ENCODE results near the gene PCA3.
"Not testable (repeated sequence)": the region's sequence is repeated elsewhere in the genome, so short reads cannot be mapped to it uniquely, and the experiment has no call there.

PCA3 gene

DNA sequence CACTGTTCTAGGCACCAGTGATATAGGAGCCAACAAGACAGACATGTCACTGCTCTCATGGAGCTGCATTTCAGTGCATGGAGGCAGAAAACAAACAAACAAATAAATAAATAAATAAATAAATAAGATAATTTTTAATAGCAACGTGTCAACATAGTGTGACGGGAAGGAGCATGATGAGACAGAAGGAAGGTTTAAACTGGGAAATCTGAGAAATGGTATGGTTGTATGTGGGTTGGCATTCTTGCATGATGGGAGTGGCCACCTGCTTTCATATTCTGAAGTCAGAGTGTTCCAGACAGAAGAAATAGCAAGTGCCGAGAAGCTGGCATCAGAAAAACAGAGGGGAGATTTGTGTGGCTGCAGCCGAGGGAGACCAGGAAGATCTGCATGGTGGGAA lies at the start of gene PCA3:
Gene PCA3 (plus strand): TSS at position 301 of the 400 bp plus-strand sequence.
- DNase-seq: no peak

DNA sequence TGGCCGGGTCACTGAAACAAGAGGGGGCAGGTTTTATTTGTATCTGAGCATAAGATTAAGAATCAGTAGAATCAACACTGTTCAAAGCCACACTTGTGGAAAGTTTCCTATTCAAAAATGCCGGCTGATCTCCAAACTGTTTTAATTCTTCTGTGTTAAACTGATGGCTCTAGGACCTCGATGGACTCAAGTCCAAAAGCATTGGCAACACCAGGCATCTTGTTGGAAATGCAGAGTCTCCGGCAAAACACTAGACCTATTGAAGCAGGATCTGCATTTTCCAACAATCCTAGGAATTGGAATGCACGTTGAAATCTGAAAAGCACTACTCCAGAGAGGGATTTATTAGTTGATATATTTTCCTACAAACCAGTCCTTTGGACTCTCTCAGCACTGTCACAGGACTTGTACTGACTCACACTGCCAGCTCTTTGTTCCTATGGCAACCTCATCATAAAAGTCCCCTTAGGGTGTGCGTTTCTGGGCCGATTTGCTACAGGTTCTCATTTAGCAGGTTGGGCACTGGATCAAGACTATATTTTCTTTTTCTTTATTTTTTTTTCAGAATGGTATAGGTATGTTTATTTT lies 48.1 kb upstream of the PCA3 start:
- DNase-seq: peak in 14 of 51 donors; percentile 6 to 52 (median 14)

DNA sequence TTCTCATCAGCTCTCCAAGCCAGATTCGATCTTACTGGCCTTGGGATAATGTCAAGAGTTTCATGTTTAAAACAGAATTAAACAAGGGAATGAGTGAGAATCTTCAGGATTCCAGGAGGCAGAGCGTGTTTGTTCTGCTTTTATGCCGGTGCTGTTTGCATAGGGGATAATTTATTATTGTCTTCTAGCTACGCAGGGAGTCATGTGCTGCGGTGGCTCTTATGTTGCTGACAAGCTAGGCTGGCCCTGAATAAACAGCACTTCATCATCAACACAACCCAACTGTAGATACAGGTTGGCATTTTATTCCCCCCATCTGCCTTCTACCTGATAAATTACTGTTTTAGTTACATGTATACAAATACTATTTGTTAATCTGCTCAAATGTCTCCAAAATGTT lies 47.1 kb upstream of the PCA3 start:
- DNase-seq: peak in 1 of 51 donors; percentile 12

DNA sequence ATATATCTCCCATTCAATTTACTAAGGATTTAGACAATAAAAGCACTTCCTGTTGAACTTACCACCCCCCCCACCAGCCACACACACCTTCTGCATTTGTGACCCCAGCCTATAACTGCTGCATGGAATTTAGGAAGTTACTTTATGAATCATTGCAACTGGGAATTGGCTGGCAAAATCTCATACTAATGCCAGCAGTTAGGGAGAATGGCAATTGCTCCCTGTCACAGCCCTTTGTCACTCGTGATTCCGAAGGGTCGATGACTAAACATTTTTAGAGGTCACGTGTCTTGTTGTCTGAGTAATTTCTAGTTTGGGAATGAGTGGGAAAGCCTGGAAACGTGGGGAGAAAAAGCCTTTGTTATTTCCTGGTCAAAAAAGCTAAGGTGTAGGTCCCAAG lies 46.6 kb upstream of the PCA3 start:
- DNase-seq: peak in 4 of 51 donors; percentile 5 to 26 (median 16)

- no peak for DNase-seq
Measured at GRCh38 chr9:76718166-76718565, 46.1 kb upstream of the PCA3 start.

DNA sequence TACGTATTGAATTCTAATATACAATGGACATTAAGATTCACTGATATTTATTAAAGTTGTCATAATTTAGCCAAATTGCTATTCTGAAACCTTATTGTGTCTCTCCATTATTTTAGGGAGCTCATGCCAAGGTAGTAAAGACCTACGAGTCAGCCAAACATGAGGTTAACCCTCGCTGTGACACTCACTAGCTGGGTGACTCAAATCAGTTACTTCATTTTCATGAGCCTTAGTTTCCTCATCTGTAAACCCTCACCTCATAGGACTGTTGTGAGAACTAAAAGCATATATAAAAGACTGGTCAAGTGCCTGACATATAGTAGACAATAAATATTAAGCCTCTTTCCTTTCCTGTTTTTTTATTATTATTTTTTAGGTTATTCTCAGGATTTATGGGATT lies 44.0 kb upstream of the PCA3 start:
- no peak for DNase-seq

GRCh38 chr9:76725011-76725546 lies 39.2 kb upstream of the PCA3 start:
- no peak for DNase-seq

DNA sequence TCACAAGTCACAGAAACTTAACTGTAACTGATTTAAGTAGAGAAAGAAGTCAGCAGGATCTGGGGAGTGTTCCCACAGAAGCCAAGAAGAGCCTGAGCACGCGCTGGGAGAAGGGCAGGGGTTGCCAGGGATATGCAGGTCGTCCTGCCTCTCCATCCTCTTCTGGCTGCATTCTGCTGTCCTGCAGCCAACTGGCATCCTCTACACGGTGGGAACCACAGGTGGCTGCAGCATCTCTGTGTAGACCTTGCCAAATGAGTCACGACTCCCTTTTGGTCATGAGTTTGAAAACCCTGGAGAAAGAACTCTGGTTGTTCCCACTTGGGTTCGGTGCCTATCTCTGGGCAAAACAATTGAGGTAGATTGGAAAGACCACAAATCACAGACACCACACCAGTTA lies 38.4 kb upstream of the PCA3 start:
- no peak for DNase-seq

GRCh38 chr9:76729116-76729515 lies 35.1 kb upstream of the PCA3 start:
- no peak for DNase-seq

GRCh38 chr9:76729980-76730737 lies 34.1 kb upstream of the PCA3 start:
- DNase-seq: no peak

GRCh38 chr9:76730801-76731200 lies 33.4 kb upstream of the PCA3 start:
- DNase-seq: no peak

DNA sequence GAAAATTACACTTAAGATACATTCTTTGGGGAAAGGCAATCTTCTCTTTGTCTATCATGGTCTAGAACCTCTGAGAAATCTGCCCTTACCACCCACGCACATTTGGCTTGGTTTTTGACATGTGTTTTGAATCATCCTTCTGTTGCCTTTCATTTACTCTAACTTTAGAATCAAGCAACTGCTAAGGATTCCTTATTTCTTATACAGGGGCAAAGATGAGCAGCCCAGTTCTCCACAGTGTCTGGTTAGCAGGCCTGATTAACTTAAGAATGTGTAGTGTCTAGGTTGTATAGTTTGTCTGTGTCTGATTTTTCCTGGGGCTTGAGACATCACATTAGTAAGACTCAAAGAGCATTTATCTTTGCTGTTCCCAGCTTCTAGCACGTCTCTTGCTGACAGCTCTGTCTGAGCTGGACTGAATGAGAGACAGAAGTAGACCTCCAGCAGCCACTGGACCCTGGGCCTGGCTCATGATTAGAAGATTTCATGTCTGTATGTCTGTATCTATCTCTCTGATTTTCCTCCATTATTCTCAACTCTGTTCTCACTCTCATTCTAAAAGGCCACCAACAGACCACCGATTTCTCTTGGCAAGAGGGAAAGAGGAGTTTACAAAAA lies 31.8 kb upstream of the PCA3 start:
- DNase-seq: no peak

- DNase-seq: no peak
Measured at GRCh38 chr9:76733096-76733495, 31.1 kb upstream of the PCA3 start.

GRCh38 chr9:76734716-76735115 lies 29.5 kb upstream of the PCA3 start:
- no peak for DNase-seq

GRCh38 chr9:76737154-76737902 lies 26.9 kb upstream of the PCA3 start:
- no peak for DNase-seq

DNA sequence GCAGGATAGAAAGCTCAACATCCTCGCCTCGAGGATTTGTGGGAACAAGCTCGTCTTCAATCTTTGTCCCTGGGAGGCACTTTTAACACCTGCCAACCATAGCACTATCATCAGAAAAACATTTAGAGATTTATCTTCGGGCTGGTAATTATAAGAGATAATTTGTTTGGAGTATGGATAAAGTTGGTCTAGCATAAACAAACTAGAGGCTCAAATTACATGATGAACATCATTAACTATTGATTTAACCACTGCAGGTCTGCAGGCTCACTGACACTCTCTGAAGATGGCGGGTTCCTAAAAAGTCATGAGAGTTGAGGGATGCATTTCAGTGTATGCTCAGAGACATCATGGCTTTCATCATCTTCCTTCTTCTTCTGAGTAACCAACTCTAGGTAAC lies 25.8 kb upstream of the PCA3 start:
- no peak for DNase-seq

GRCh38 chr9:76741524-76741923 lies 22.7 kb upstream of the PCA3 start:
- DNase-seq: no peak

GRCh38 chr9:76742890-76743289 lies 21.3 kb upstream of the PCA3 start:
- not testable (repeated sequence) for DNase-seq

DNA sequence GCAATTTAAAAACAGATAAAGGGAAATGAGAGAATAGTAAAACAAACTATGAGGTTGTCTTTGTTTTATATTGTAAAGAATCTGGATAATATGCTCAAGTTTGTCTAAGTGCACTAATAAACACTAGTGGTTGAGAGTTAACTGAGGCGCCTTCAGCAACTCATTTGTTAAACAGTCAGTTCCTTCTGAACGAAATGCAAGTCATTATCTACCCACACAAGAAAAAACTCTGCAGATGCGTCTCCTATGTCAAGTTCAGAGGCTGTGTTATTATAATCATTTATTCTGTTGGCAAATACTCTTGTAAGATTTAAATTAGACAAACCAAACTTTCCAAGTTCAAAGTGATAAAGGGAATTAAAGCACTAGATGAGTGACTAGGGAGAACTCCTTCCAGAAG lies 20.3 kb upstream of the PCA3 start:
- DNase-seq: peak in 1 of 51 donors; percentile 38

DNA sequence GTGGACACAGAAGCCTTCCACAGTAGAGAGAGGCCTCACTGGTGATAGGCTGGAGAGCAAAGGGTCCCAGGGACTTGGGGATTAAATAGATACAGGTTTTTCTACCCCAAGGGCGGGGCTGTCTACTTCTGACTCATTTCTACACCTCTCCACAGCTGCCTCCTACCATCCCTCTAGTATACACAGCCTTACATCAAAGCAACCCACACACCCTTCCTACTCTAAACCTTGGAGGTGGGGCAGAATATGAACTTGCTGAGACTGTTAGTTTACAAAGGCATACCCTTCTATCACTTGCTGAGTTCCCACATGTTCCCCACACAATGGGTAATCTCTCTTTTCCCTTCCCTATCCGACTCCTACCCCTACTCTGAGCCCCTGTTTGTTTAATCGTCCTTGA lies 19.9 kb upstream of the PCA3 start:
- peak in 1 of 51 donors; percentile 38 for DNase-seq

GRCh38 chr9:76751001-76751400 lies 13.2 kb upstream of the PCA3 start:
- no peak for DNase-seq

DNA sequence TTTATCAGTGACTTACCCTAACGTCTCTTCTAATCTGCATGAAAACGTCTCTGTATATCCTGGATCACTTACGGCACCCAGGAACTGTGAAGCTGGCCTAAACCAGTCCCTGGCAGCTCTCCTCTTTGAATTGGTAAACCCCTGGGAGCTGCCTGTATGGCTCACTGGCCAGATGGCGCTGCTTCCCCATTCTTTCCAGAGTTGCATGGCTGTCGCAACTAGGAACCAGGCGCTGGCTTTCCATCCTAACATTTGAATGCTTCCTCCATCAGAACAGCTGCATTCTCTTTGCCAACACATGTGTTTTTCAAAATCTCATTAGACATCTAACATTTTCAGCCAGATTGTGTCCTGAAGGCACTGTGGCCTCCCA lies 8.0 kb upstream of the PCA3 start:
- peak in 27 of 51 donors; percentile 2 to 63 (median 23) for DNase-seq
